ENCODE results near the gene LIX1L.

DNA sequence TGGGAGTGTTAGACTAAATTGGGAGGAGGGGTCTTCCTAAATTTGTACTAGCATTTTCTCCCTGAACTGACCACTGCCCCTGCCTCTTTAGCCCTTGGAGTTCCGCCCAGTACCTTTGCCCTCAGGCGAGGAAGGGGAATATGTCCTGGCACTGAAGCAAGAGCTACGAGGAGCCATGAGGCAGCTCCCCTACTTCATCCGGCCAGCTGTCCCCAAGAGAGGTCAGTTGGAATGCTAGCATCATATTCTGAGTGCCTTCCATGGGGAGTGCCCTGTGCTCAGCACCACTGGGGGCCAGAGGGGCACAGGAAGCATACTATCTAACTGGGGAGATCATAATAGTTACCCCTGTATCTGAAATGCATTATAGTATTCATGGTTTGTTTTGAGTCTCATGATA lies 17.4 kb upstream of the LIX1L start:
- TF ChIP-seq, protein P1, sequence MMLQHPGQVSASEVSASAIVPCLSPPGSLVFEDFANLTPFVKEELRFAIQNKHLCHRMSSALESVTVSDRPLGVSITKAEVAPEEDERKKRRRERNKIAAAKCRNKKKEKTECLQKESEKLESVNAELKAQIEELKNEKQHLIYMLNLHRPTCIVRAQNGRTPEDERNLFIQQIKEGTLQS (IDR thresholded peaks at IDR 0.05) = no peak
- TF ChIP-seq TCF7L2 (IDR thresholded peaks at IDR 0.05; ENCODE audit: borderline replicate concordance, extremely low read depth, insufficient read depth, insufficient read length) (no peak), POLR2A (IDR thresholded peaks at IDR 0.05; ENCODE audit: borderline replicate concordance, extremely low read depth, insufficient read depth, insufficient read length) (no peak)
- TF ChIP-seq, protein P2, sequence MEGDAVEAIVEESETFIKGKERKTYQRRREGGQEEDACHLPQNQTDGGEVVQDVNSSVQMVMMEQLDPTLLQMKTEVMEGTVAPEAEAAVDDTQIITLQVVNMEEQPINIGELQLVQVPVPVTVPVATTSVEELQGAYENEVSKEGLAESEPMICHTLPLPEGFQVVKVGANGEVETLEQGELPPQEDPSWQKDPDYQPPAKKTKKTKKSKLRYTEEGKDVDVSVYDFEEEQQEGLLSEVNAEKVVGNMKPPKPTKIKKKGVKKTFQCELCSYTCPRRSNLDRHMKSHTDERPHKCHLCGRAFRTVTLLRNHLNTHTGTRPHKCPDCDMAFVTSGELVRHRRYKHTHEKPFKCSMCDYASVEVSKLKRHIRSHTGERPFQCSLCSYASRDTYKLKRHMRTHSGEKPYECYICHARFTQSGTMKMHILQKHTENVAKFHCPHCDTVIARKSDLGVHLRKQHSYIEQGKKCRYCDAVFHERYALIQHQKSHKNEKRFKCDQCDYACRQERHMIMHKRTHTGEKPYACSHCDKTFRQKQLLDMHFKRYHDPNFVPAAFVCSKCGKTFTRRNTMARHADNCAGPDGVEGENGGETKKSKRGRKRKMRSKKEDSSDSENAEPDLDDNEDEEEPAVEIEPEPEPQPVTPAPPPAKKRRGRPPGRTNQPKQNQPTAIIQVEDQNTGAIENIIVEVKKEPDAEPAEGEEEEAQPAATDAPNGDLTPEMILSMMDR (IDR thresholded peaks at IDR 0.05 in 2 of 3, conservative IDR thresholded peaks at IDR 0.05 in 1 of 3; ENCODE audit: borderline replicate concordance in 1 of 3, insufficient read depth in 1 of 3, low read depth in 2 of 3, low read length in 2 of 3) = no peak

All from HCT116 (cell line).